K562 (cell line): Measurements from ENCODE around the gene OR52E4. TPM values are rescaled to one million over a fixed set of nuclear protein-coding genes. Genes with fewer than 3 reads are reported as not detected.

Source experiments
- BACH1 ChIP-seq: fragments of 200-800 bp; sonication (Bioruptor generic); IDR thresholded peaks from 2 replicates; pipeline ENCODE4 v1.6.1; 2016; ENCODE audit warnings: missing genetic modification characterization, missing compliant biosample characterization
- CBFA2T3 ChIP-seq: fragments of 450-650 bp; IDR thresholded peaks from 2 replicates; pipeline ENCODE4 v1.6.1; 2017
- CSDE1 ChIP-seq, 2 experiments: fragments of 450-650 bp; IDR thresholded peaks; 2 replicates each; pipeline ENCODE4 v1.6.1; 2016; ENCODE audit warnings: mild to moderate bottlenecking in 1 of 2
- EP300 ChIP-seq: IDR thresholded peaks from 2 replicates; pipeline ENCODE4 v1.6.1; 2012; ENCODE audit warnings: low read length, improper control_type of control experiment
- FOXJ2 ChIP-seq: fragments of 200-800 bp; sonication (Bioruptor generic); IDR thresholded peaks from 2 replicates; pipeline ENCODE4 v1.6.1; 2016; ENCODE audit warnings: missing genetic modification characterization, missing compliant biosample characterization
- FUS ChIP-seq: fragments of 200-400 bp; formaldehyde crosslinking; optimal IDR thresholded peaks from 2 replicates; pipeline ENCODE3; 2017; ENCODE audit warnings: low read depth, low read length
- GATA2 ChIP-seq: sonication (generic); formaldehyde crosslinking; IDR thresholded peaks from 2 replicates; pipeline ENCODE4 v1.4.0; 2020; ENCODE audit warnings: mild to moderate bottlenecking, missing genetic modification reagents
- HDAC2 ChIP-seq: fragments of 450-650 bp; IDR thresholded peaks from 2 replicates; pipeline ENCODE4 v1.6.1; 2016; ENCODE audit warnings: mild to moderate bottlenecking
- HSF4 ChIP-seq: fragments of 250-450 bp; sonication (Bioruptor Pico); IDR thresholded peaks from 2 replicates; pipeline ENCODE4 v2.1.2; 2022; ENCODE audit warnings: mild to moderate bottlenecking, moderate library complexity, borderline replicate concordance
- MEIS2 ChIP-seq: fragments of 450-650 bp; IDR thresholded peaks from 2 replicates; pipeline ENCODE4 v1.6.1; 2014; ENCODE audit warnings: mild to moderate bottlenecking; ENCODE audit not compliant: partially characterized antibody
- PHF21A ChIP-seq: fragments of 450-650 bp; IDR thresholded peaks from 2 replicates; pipeline ENCODE4 v1.6.1; 2017; ENCODE audit warnings: low read depth, borderline replicate concordance
- PTBP1 ChIP-seq: fragments of 200-400 bp; formaldehyde crosslinking; IDR thresholded peaks from 2 replicates; pipeline ENCODE4 v1.6.1; 2017; ENCODE audit warnings: low read depth, low read length
- PURB ChIP-seq: sonication (generic); formaldehyde crosslinking; IDR thresholded peaks from 2 replicates; pipeline ENCODE4 v1.9.0; 2021; ENCODE audit warnings: low read depth, mild to moderate bottlenecking, missing genetic modification reagents
- RBM14 ChIP-seq: fragments of 200-400 bp; formaldehyde crosslinking; IDR thresholded peaks from 2 replicates; pipeline ENCODE4 v1.6.1; 2018; ENCODE audit warnings: low read depth, mild to moderate bottlenecking, low read length, moderate library complexity, borderline replicate concordance; ENCODE audit not compliant: insufficient read depth
- RBM17 ChIP-seq: fragments of 200-400 bp; formaldehyde crosslinking; IDR thresholded peaks from 2 replicates; pipeline ENCODE4 v1.6.1; 2017; ENCODE audit warnings: low read depth, mild to moderate bottlenecking, low read length, borderline replicate concordance
- TCF3 ChIP-seq: sonication (generic); formaldehyde crosslinking; IDR thresholded peaks from 2 replicates; pipeline ENCODE4 v1.4.0; 2020; ENCODE audit warnings: mild to moderate bottlenecking, missing genetic modification reagents
- TRIM24 ChIP-seq, 2 experiments: fragments of 450-650 bp; IDR thresholded peaks; 2 replicates each; pipeline ENCODE4 v1.6.1; 2016
- ZNF121 ChIP-seq: sonication (generic); formaldehyde crosslinking; conservative IDR thresholded peaks from 2 replicates; pipeline ENCODE4 v1.8.0; 2022; ENCODE audit warnings: missing genetic modification reagents
- ZNF175 ChIP-seq: fragments of 200-800 bp; sonication (Bioruptor generic); IDR thresholded peaks from 2 replicates; pipeline ENCODE4 v1.6.1; 2016; ENCODE audit warnings: low read depth, mild to moderate bottlenecking, missing genetic modification characterization, missing compliant biosample characterization
- ZNF239 ChIP-seq: fragments of 250-450 bp; sonication (Bioruptor Pico); IDR thresholded peaks from 2 replicates; pipeline ENCODE4 v1.4.0; 2020; ENCODE audit warnings: mild to moderate bottlenecking
- polyA plus RNA-seq, 8 experiments: library from polyadenylated mRNA; depleted of rRNA in 4 of 8; stranded (reverse) in 5 of 8; unstranded in 3 of 8; fragments of >200 nt; fragmentation: Nextera tagmentation in 2 of 8; fragmentation: Illumina TruSeq in 1 of 8; extraction: Ambion mirVana in 2 of 8; extraction: Trizol in 1 of 8; gene quantifications; 2 replicates each; pipeline versions ENCODE4 v1.2.1 to v1.2.3, GENCODE V29; 2011 to 2014; ENCODE audit warnings: inconsistent platforms in 1 of 8, missing spikeins in 1 of 8
- total RNA-seq, 7 experiments: library from RNA; depleted of rRNA in 6 of 7; stranded (reverse); fragments of >200 nt in 6 of 7; fragmentation: Illumina TruSeq in 2 of 7; extraction: Trizol in 2 of 7; gene quantifications; 2 replicates each; pipeline versions ENCODE4 v1.2.1 to v1.2.3, GENCODE V29; 2011 to 2021; ENCODE audit warnings: low replicate concordance in 1 of 7
- TF ChIP-seq, protein P1 (sequence below): sonication (generic); formaldehyde crosslinking; IDR thresholded peaks from 2 replicates; pipeline ENCODE4 v1.4.0; 2020; ENCODE audit warnings: mild to moderate bottlenecking, missing genetic modification reagents
- TF ChIP-seq, protein P2 (sequence below): sonication (generic); formaldehyde crosslinking; IDR thresholded peaks from 2 replicates; pipeline ENCODE4 v1.8.0; 2022; ENCODE audit warnings: mild to moderate bottlenecking, low read depth, missing genetic modification reagents
- TF ChIP-seq, protein P3 (sequence below): fragments of 250-450 bp; sonication (Bioruptor Pico); IDR thresholded peaks from 2 replicates; pipeline ENCODE4 v1.8.0; 2022; ENCODE audit warnings: inconsistent platforms

OR52E4 gene
- total and polyA plus RNA-seq, 9 of the 15 experiments (the other 6 are each of a cell fraction or from before 2014, with no cell fraction given): not detected

DNA sequence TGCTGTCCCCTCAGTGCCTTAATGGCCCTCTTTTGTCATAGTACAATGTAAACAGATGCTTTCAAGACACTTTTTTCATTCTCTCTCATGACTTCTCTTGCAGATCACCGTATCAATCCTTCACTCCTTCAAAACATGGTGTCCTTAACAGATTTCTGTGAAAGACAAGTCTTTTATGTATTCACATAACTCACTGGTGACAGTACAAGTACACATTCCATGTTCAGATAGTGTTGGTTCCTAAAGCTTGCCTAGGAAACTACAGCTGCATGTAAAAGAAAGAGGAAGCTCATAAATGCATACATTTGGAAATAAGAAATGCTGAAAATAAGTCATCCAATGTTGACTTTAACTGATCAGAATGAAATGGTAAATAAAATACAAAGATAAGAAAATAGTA lies 33.7 kb upstream of the OR52E4 start (continued):
- no peak for TF ChIP-seq HSF4 (CRISPR knock-in tag)
- TF ChIP-seq, protein P1, sequence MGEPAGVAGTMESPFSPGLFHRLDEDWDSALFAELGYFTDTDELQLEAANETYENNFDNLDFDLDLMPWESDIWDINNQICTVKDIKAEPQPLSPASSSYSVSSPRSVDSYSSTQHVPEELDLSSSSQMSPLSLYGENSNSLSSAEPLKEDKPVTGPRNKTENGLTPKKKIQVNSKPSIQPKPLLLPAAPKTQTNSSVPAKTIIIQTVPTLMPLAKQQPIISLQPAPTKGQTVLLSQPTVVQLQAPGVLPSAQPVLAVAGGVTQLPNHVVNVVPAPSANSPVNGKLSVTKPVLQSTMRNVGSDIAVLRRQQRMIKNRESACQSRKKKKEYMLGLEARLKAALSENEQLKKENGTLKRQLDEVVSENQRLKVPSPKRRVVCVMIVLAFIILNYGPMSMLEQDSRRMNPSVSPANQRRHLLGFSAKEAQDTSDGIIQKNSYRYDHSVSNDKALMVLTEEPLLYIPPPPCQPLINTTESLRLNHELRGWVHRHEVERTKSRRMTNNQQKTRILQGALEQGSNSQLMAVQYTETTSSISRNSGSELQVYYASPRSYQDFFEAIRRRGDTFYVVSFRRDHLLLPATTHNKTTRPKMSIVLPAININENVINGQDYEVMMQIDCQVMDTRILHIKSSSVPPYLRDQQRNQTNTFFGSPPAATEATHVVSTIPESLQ (CRISPR knock-in tag): no peak
- no peak for TF ChIP-seq RBM14
- TF ChIP-seq PURB: no peak
- TF ChIP-seq MEIS2: peak; percentile 94
- TF ChIP-seq PHF21A: no peak
- TF ChIP-seq TRIM24 (IDR thresholded peaks at IDR 0.05): 0 out of 4 replicates have a peak, but pooled peaks of 1 of the 2 experiments have one; percentile 18
- TF ChIP-seq ZNF239 (CRISPR knock-in tag): no peak
- TF ChIP-seq, protein P2, sequence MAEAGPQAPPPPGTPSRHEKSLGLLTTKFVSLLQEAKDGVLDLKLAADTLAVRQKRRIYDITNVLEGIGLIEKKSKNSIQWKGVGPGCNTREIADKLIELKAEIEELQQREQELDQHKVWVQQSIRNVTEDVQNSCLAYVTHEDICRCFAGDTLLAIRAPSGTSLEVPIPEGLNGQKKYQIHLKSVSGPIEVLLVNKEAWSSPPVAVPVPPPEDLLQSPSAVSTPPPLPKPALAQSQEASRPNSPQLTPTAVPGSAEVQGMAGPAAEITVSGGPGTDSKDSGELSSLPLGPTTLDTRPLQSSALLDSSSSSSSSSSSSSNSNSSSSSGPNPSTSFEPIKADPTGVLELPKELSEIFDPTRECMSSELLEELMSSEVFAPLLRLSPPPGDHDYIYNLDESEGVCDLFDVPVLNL (CRISPR knock-in tag): no peak
- TF ChIP-seq GATA2 (CRISPR knock-in tag): no peak
- peak; percentile 54 for TF ChIP-seq CBFA2T3
- peak; percentile 26; the same call in 1 of the 2 replicates for TF ChIP-seq TCF3 (CRISPR knock-in tag)
- TF ChIP-seq RBM17: no peak
- TF ChIP-seq PTBP1: no peak
- no peak for TF ChIP-seq ZNF175 (CRISPR knock-in tag)
- no peak for TF ChIP-seq HDAC2
- no peak for TF ChIP-seq EP300
- TF ChIP-seq FUS: no peak
- no peak for TF ChIP-seq BACH1 (tag)
- TF ChIP-seq ZNF121 (CRISPR knock-in tag): no peak
- TF ChIP-seq, protein P3, sequence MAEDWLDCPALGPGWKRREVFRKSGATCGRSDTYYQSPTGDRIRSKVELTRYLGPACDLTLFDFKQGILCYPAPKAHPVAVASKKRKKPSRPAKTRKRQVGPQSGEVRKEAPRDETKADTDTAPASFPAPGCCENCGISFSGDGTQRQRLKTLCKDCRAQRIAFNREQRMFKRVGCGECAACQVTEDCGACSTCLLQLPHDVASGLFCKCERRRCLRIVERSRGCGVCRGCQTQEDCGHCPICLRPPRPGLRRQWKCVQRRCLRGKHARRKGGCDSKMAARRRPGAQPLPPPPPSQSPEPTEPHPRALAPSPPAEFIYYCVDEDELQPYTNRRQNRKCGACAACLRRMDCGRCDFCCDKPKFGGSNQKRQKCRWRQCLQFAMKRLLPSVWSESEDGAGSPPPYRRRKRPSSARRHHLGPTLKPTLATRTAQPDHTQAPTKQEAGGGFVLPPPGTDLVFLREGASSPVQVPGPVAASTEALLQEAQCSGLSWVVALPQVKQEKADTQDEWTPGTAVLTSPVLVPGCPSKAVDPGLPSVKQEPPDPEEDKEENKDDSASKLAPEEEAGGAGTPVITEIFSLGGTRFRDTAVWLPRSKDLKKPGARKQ (CRISPR knock-in tag): no peak
- TF ChIP-seq FOXJ2 (tag): no peak
- TF ChIP-seq CSDE1 (IDR thresholded peaks at IDR 0.05): no peak
